Ramos (cell line): Measurements from ENCODE around the gene SEM1.
"Not testable (repeated sequence)": the region's sequence is repeated elsewhere in the genome, so short reads cannot be mapped to it uniquely, and the experiment has no call there.

Experiments used
- in situ Hi-C: fragments of 300-500 bp; cut with MboI; formaldehyde crosslinking; loops from one replicate; pipeline ENCODE4 v1.14.3; 2022; ENCODE audit warnings: low sequenced_read_pairs; ENCODE audit not compliant: unreplicated experiment

SEM1 gene

GRCh38 chr7:96667026-96667425 is 42.6 kb downstream of the SEM1 start:
- in situ Hi-C loops = no loop called here

DNA sequence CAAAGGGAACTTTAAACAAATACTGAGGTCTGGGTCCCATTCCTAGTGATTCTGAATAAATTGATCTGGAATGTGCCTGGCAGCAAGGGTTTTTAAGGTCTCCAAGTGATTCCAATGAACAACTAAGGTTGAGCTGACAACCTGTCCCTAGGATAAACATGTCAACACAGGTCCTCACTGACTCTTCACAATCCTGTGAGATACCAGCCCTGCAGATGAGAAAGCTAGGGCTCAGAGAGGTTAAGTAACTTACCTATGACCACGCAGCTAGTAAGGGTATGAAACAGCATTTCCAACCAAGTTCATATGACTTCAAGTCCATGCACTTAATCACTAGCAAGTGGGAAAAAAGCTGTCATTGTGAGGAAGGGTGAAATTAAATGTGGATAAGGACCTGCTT is 44.0 kb downstream of the SEM1 start:
- in situ Hi-C loops = no loop called here

DNA sequence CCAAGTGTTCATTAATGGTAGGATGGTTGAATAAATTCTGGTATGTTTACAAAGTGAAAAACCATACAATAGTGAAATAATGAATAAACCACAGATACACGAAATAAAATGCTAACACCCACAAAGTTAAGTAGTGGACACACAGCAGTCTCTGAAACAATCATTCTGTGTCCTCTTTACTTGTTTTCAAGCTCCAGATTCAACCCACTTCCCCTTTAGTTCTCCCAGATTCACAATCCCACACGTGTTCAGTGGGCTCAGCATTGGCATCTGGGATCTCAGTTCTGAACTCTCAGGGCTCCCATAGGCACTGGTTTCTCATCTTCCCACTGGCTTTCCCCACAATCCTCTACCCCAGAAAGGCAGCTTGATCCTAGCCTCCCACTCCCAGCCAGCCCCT is 44.9 kb downstream of the SEM1 start:
- in situ Hi-C loops = no loop called here

DNA sequence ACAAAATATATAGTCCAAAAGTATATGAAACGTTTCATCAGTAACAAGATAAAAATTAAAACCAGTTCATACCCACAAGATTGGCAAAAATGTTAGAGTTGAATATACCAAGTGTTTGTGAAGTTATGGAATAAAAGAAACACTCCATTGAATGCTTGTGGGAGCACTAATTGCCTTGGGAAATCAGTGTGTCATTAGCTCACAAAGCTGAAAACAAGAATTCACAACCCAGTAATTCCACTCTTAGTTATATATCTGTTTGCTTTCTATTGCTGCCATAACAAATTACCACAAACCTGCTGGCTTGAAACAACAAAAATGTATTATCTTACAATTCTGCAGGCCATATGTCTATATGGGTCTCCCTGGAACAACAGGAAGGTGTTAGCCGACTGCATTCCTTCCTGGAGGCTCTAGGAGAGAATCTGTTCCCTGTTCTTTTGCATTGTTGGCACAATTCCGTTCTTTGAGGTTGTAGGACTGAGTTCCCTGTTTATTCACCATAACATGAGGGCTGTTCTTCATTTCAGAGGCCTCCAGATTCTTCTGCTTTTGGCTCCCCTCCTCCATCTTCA is 45.7 kb downstream of the SEM1 start:
- in situ Hi-C loops = no loop called here

- in situ Hi-C loops = no loop called here
These were observed 46.2 kb downstream of the SEM1 start for GRCh38 chr7:96663457-96663856.

GRCh38 chr7:96662151-96662550 is 47.5 kb downstream of the SEM1 start:
- in situ Hi-C loops = not testable (repeated sequence)

DNA sequence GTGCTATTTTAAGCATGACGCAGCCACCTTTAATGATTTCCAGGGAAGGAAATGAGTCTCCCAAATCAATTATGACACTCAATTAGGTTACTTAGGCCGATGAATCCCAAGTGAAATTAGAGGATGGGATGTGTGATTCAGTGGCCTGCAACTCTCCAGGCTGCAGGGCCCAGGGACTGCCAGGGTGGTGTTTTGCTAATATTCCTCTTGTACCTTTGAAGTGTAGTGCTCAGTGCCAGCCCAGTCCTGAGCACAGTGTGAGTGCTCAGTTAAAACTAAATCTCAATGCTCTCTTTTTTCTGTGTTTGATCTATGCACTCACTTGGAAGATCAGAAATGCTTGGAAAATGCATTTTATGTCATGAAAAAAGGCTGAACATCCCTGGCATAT is 51.6 kb downstream of the SEM1 start:
- in situ Hi-C loops = no loop called here

DNA sequence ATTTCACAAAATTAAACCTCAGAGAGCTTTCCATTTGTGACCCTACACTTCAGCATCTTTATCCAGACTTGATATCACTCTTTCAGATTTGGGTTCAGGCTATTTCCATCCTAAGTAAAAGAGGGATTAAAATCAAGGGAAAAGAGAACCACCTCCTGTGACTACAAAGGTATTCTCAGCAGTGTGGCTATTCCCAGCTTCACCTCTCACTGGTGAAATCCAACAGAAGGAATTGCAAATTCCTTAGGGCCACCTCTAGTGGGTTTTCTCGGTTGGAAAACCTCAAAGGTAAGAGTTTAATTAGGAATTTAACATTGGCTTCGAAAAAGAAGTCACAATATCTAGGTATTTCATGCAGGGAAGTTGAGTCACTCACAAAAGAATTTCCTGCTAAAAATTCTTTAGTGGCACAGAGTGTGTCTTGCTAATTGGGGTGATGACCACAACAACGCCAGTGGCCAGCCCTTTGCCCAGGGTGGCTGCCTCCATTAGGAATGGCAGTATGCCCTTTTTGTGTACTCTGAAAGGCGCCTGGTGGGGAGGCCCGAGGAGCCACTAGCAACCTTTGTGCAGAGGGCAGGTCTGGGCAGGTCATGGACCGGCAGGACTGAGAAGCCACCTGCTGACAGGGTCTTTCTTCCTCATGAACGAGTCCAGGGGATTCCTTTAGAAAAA is 52.2 kb downstream of the SEM1 start:
- in situ Hi-C loops = no loop called here

DNA sequence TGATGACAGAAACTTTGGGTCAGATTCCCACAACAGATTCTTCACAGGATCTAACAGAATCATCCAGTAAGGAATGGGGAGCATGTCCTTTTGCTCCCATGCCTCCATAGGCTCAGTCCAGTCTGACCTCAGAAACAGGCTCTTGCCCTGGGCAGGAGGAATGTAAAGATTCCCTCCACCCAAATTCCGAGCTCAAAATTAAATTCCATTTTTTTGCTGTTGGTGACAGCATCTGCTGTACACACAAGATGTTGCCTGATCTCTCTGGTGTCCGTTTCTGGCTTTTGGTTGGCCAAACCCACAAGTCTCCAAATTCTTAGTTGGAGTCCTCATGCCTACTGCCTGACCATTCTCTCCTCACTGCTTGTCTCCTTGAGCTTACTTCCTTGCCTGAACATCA is 53.7 kb downstream of the SEM1 start:
- in situ Hi-C loops = no loop called here

GRCh38 chr7:96654630-96655188 is 54.9 kb downstream of the SEM1 start:
- in situ Hi-C loops = no loop called here

DNA sequence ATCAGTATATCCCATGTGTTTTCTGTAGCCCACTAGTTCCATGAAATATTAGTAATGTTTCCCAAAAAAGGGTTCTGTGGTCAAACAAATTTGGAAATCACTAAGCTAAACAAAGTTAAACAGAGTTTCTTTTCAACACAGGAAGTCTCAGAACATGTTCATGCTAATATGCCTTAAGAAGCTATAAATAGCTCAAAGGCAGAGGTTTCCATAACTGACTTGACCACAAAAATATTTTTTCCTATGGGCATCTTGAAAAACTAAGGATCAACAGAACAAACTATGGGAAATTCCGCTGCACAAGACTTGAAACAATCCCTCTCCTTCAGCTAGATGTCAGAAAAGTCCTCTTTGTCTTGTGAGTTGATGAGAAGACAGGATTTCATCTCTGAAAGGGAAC is 59.7 kb downstream of the SEM1 start:
- in situ Hi-C loops = no loop called here

DNA sequence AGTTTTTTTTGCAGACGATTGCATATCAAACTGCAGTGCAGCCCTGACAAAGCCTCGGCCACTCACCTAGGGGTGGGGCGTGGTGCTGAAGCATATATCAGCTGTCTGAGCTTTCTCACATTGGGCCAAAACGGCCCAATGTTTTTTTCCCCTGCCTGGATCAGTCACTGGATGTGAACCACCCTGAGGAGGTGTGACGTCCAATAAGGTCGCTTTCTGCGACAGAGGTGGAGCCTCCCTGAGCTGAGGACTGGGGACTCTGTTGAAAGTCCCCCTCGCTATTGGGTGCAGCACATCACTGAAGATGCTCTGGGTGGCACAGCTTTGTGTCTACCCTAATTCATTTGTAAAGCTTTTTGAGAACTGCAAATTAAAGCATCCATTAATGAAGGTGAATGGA is 60.9 kb downstream of the SEM1 start:
- in situ Hi-C loops = no loop called here

DNA sequence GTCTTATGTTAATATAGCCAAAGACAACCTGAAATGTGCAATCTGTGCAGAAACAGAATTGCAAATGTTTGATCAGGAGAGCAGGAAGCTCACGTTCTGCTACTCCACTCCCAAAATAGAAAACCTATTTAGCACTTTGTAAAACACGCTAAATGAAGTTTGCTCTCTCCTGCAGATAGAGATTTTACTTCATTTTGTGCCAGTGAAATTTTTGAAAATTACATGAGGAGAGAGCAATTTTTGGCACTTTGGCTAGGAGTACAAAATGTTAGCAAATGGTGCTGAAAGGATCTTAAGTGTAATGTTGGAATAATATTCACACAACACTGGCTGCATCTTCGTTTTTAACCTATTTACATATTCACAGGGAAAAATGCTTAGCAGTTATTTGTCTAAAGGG is 61.9 kb downstream of the SEM1 start:
- in situ Hi-C loops = no loop called here

GRCh38 chr7:96645084-96645483 is 64.6 kb downstream of the SEM1 start:
- in situ Hi-C loops = no loop called here

DNA sequence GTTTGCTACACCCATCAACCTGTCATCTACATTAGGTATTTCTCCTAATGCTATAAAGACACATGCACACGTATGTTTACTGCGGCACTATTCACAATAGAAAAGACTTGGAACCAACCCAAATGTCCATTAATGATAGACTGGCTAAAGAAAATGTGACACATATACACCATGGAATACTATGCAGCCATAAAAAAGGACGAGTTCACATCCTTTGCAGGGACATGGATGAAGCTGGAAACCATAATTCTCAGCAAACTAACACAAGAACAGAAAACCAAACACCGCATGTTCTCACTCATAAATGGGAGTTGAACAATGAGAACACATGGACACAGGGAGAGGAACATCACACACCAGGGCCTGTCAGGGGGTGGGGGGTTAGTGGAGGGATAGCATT is 66.2 kb downstream of the SEM1 start:
- in situ Hi-C loops = not testable (repeated sequence)

DNA sequence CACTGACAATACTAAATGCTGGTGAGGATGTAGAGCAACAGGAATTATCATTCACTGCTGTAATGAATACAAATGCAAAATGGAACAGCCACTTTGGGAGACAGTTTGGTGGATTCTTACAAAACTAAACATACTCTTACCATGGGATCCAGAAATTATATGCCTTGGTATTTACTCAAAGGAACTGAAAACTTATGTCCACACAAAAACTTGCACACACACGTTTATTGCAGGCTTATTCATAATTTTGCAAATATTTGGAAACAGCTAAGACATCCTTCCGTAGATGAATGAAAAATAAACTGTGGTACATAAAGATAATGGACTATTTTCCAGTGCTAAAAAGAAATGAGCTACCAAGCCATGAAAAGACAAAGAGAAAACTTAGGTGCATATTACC is 69.6 kb downstream of the SEM1 start:
- in situ Hi-C loops = no loop called here
